ENCODE results near the gene LGALS7.

DNA sequence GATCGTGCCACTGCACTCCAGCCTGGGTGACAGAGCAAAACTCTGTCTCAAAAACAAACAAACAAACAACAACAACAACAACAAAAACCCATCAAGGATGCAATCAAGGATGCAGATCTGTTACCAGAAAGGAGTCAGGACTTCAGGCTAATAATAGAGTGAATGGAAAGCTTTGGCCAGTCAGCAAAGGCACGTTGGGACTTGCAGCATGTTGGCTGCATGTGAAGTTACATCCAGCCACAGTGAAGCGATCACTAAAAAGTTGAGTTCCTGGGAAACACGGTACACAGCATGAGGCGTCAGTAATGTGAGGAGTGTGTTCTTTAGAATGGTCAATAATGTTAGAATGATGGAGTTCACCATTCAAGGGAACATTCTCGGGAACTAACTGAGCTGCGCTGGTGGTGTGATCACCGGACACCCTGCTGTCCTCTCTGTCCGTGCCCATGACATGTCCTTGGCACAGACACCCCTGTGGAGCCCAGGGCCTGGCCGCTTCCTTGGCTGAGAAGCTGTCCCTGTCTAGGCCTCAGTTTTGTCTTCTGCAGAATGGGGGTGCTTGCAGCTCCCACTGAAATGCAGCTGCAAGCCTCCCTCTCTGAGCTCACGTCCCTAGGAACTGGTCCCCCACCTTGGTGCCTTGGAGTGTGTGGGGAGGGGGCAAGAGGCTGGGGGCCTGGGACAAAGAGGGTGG, 13.4 kb upstream of the LGALS7 start:
- TF ChIP-seq, protein P1, sequence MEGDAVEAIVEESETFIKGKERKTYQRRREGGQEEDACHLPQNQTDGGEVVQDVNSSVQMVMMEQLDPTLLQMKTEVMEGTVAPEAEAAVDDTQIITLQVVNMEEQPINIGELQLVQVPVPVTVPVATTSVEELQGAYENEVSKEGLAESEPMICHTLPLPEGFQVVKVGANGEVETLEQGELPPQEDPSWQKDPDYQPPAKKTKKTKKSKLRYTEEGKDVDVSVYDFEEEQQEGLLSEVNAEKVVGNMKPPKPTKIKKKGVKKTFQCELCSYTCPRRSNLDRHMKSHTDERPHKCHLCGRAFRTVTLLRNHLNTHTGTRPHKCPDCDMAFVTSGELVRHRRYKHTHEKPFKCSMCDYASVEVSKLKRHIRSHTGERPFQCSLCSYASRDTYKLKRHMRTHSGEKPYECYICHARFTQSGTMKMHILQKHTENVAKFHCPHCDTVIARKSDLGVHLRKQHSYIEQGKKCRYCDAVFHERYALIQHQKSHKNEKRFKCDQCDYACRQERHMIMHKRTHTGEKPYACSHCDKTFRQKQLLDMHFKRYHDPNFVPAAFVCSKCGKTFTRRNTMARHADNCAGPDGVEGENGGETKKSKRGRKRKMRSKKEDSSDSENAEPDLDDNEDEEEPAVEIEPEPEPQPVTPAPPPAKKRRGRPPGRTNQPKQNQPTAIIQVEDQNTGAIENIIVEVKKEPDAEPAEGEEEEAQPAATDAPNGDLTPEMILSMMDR (IDR thresholded peaks at IDR 0.05) = no peak
- TF ChIP-seq POLR2AphosphoS5 (IDR thresholded peaks at IDR 0.05) (no peak), POLR2A (IDR thresholded peaks at IDR 0.05) (no peak), EP300 (IDR thresholded peaks at IDR 0.05) (no peak)
